Measurements from ENCODE around the gene TPD52L1. TPM values are rescaled to one million over a fixed set of nuclear protein-coding genes. Genes with fewer than 3 reads are reported as not detected.

The TPD52L1 gene
- total and polyA plus RNA-seq, 2 of the 4 experiments (the other 2 are of a cell fraction) = 10.2 to 13.5 TPM

GRCh38 chr6:125259354-125259736, 105.8 kb downstream of the TPD52L1 start:
- ATAC-seq (ENCODE audit: low read depth) (no peak), DNase-seq (no peak)
- Histone ChIP-seq H4K8ac (ENCODE audit: low read depth in 2 of 2, low read length in 2 of 2) (no peak overlapping the region), H3K9me1 (ENCODE audit: insufficient read depth, low read length) (no peaks in the 10 kb centered on the region; the same call in none of the 2 replicates), H2AFZ (replicated peaks; ENCODE audit: low read length, poor library complexity) (no peak overlapping the region), H3K18ac (ENCODE audit: low read depth, low read length) (peak overlapping the region; percentile 52; the same call in 1 of the 2 replicates), H3K4ac (ENCODE audit: low read depth, low read length) (no peak overlapping the region), H3K9me3 (ENCODE audit: control insufficient read depth, insufficient read depth, low read length) (no peaks in the 10 kb centered on the region), H3K9ac (ENCODE audit: low read depth, low read length) (no peak overlapping the region), H3K14ac (replicated peaks; ENCODE audit: low read depth, low read length) (no peak overlapping the region), H2AK5ac (ENCODE audit: low read depth, low read length) (no peak overlapping the region), H3K56ac (ENCODE audit: extremely low read depth, insufficient read depth, low read length) (no peak overlapping the region), H3K23ac (ENCODE audit: low read depth, low read length) (no peak overlapping the region), H2AK9ac (replicated peaks; ENCODE audit: low read depth, low read length, poor library complexity) (no peak overlapping the region), H2BK120ac (ENCODE audit: low read depth, low read length) (no peak overlapping the region), H3K4me1 (ENCODE audit: control insufficient read depth, insufficient read depth, low read length) (peaks cover 9% of the 10 kb centered on the region), H3K4me3 (ENCODE audit: insufficient read depth, low read depth, low read length) (no peak overlapping the region), H2BK15ac (ENCODE audit: low read depth, low read length) (0 out of 3 replicates have a peak overlapping the region, but pooled peaks have one; percentile 5), H3K36me3 (ENCODE audit: control insufficient read depth, insufficient read depth, low read length) (no peaks in the 10 kb centered on the region), H3K27ac (ENCODE audit: insufficient read depth, low read length) (no peak overlapping the region), H2BK5ac (ENCODE audit: low read depth, low read length, poor library complexity, severe bottlenecking) (no peak overlapping the region), H4K91ac (ENCODE audit: insufficient read depth, low read depth, low read length) (no peak overlapping the region), H3K79me1 (ENCODE audit: low read depth in 1 of 2, low read length in 2 of 2) (peaks cover 6 to 7% of the 10 kb centered on the region in 2 experiments; a peak in 1 of 4 replicates), H4K5ac (ENCODE audit: low read depth, low read length) (peak overlapping the region; percentile 33; the same call in 1 of the 2 replicates), H4K20me1 (ENCODE audit: insufficient read depth, low read length) (no peaks in the 10 kb centered on the region), H2BK20ac (ENCODE audit: low read depth, low read length) (no peak overlapping the region), H3K4me2 (ENCODE audit: low read depth, low read length) (peak overlapping the region; percentile 36; the same call in 1 of the 2 replicates), H3K27me3 (ENCODE audit: control insufficient read depth, insufficient read depth, low read length) (no peaks in the 10 kb centered on the region)
- intact Hi-C loops (cut with micrococcal nuclease) (no loop called here), dilution Hi-C loops (cut with HindIII; ENCODE audit: low sequenced_read_pairs, unreplicated experiment) (no loop called here), in situ Hi-C loops (cut with MboI; ENCODE audit: low sequenced_read_pairs) (no loop called here)
- ChIA-PET POLR2A (ENCODE audit: unreplicated experiment) (no interaction called here), CTCF (interaction anchor here (1.3 kb wide), 1 partner anchor 11 kb away, joined by 3 read pairs; no protein-coding TSS in a partner anchor)
- TF ChIP-seq RFX5 (IDR thresholded peaks at IDR 0.05; ENCODE audit: low read depth, low read length) (no peak), NFE2L2 (IDR thresholded peaks at IDR 0.05; ENCODE audit: low read depth, low read length) (no peak), ELK1 (IDR thresholded peaks at IDR 0.05; ENCODE audit: borderline replicate concordance, low read depth, low read length) (no peak), CEBPB (IDR thresholded peaks at IDR 0.05; ENCODE audit: low read depth, low read length) (no peak), RCOR1 (IDR thresholded peaks at IDR 0.05; ENCODE audit: insufficient replicate concordance, low read length) (no peak), POLR2A (IDR thresholded peaks at IDR 0.05; ENCODE audit: low read depth, low read length) (no peak), MXI1 (IDR thresholded peaks at IDR 0.05; ENCODE audit: borderline replicate concordance, low read depth, low read length) (no peak), RAD21 (IDR thresholded peaks at IDR 0.05; ENCODE audit: low read length) (no peak), SMC3 (IDR thresholded peaks at IDR 0.05; ENCODE audit: low read depth, low read length) (no peak), MAZ (IDR thresholded peaks at IDR 0.05; ENCODE audit: borderline replicate concordance, low read depth, low read length) (no peak), FOS (IDR thresholded peaks at IDR 0.05; ENCODE audit: low read depth, low read length) (no peak), USF2 (IDR thresholded peaks at IDR 0.05; ENCODE audit: low read depth, low read length) (no peak), CHD1 (IDR thresholded peaks at IDR 0.05; ENCODE audit: low read depth, low read length) (no peak)
- no TSS peak for BruUV-seq (replicated peaks)
- WGBS, 2 experiments (ENCODE audit: extremely low coverage in 2 of 2, insufficient read length in 1 of 2) = 78% methylated on average over 2 of the region's 2 CpGs; no CpG with 5 or more reads in 1 of the 2 experiments

Measured in IMR-90 (cell line).